ENCODE data around the gene DENND1A.

DENND1A gene

DNA sequence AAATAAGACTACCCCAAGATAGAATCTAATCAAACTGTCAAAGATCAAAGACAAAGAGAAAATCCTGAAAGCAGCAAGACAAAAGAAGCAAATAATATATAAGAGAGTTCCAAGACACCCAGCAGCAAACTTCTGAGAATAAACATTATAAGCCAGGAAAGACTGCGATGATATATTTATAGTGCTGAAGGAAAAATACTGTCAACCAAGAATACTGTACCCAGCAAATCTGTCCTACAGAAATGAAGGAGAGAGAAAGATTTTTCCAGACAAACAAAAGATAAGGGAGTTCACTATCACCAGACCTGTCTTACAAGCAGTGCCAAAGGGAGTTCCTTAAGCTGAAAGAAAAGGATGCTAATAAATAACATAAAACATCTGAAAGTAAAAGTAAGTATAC is 227.4 kb downstream of the DENND1A start:
- H3K9me3 ChIP-seq (ENCODE audit: control insufficient read depth, low read length): peaks cover 5% of the 10 kb centered on the region
- H3K4me1 ChIP-seq (ENCODE audit: control insufficient read depth, insufficient read depth, low read length, poor library complexity, severe bottlenecking): no peaks in the 10 kb centered on the region
- no peak overlapping the region for H3K4me3 ChIP-seq (ENCODE audit: extremely low read depth, insufficient read depth, low read length, poor library complexity, severe bottlenecking)
- WGBS, 2 experiments (ENCODE audit: insufficient coverage in 2 of 2): no CpG with 5 or more reads among the region's 1 CpG
- no peaks in the 10 kb centered on the region for H3K36me3 ChIP-seq (ENCODE audit: control insufficient read depth, insufficient read depth, low read length)
- H3K27ac ChIP-seq (ENCODE audit: low read depth, low read length, severe bottlenecking): no peak overlapping the region

DNA sequence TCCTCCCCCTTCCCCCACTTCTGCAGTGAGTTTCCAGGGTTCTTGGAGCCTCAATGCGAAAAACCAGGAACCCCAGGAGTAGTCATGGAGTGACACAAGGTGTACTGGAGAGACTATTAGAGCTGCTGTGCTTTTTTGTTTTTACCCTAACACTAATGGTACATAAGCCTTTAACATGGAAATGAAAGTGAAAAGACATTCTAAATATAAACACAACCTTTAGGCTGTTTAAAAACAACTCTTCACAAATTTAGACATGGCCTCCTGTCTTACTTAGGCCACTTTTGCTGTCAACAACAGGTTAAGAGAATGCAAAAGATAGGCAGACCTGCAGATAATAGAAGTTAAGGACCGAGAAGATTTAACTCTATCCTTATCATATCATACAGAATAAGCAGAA is 232.2 kb downstream of the DENND1A start:
- no peak overlapping the region for H3K27ac ChIP-seq (ENCODE audit: low read depth, low read length, severe bottlenecking)
- no peak overlapping the region for H3K4me3 ChIP-seq (ENCODE audit: extremely low read depth, insufficient read depth, low read length, poor library complexity, severe bottlenecking)
- no CpG with 5 or more reads among the region's 2 CpGs for WGBS, 2 experiments (ENCODE audit: insufficient coverage in 2 of 2)
- no peaks in the 10 kb centered on the region for H3K4me1 ChIP-seq (ENCODE audit: control insufficient read depth, insufficient read depth, low read length, poor library complexity, severe bottlenecking)
- H3K9me3 ChIP-seq (ENCODE audit: control insufficient read depth, low read length): peaks cover 5% of the 10 kb centered on the region
- H3K36me3 ChIP-seq (ENCODE audit: control insufficient read depth, insufficient read depth, low read length): no peaks in the 10 kb centered on the region

DNA sequence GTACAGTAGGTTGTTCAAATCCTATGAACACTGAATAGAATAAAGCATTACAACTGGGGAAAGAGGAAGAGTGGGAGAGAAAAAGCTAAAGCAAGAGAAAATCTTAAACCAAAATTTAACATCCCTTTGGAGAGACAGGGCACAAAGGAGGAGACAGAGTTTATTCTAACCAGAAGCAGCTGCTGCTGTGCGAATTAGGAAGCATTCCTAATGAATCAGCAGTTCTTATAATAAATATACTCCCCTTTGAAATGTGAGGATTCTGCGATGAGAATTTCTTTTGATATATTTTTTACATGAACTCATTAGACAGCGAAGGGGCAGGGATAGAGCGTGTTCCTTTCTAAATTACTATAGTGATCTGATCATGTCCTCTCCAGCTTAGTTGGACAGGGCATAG is 233.4 kb downstream of the DENND1A start:
- Histone ChIP-seq H3K4me1 (ENCODE audit: control insufficient read depth, insufficient read depth, low read length, poor library complexity, severe bottlenecking) (no peaks in the 10 kb centered on the region), H3K9me3 (ENCODE audit: control insufficient read depth, low read length) (peaks cover 2% of the 10 kb centered on the region), H3K27ac (ENCODE audit: low read depth, low read length, severe bottlenecking) (no peak overlapping the region), H3K4me3 (ENCODE audit: extremely low read depth, insufficient read depth, low read length, poor library complexity, severe bottlenecking) (no peak overlapping the region), H3K36me3 (ENCODE audit: control insufficient read depth, insufficient read depth, low read length) (no peaks in the 10 kb centered on the region)
- no CpG with 5 or more reads among the region's 4 CpGs for WGBS, 2 experiments (ENCODE audit: insufficient coverage in 2 of 2)

DNA sequence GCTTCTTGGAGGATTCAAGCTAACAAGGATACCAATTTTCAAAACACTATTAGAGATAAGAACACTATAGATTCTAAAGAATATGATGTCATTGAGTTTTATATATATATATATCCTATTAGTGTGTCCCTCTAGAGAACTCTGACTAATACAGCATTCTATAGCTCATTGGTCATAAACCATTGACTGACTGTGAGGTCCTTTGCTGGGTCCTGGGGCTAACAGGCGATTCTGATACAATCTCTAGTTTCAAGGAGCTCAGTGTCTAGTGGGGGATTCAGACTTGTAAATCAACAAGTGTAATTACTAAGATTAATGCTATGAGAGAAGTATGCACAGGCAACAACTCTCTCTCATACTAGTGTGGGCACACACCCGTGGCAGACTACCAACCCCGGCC is 234.5 kb downstream of the DENND1A start:
- no peaks in the 10 kb centered on the region for H3K36me3 ChIP-seq (ENCODE audit: control insufficient read depth, insufficient read depth, low read length)
- no peaks in the 10 kb centered on the region for H3K4me1 ChIP-seq (ENCODE audit: control insufficient read depth, insufficient read depth, low read length, poor library complexity, severe bottlenecking)
- no peak overlapping the region for H3K27ac ChIP-seq (ENCODE audit: low read depth, low read length, severe bottlenecking)
- H3K4me3 ChIP-seq (ENCODE audit: extremely low read depth, insufficient read depth, low read length, poor library complexity, severe bottlenecking): no peak overlapping the region
- 100% methylated on average over 1 of the region's 3 CpGs; no CpG with 5 or more reads in 1 of the 2 experiments for WGBS, 2 experiments (ENCODE audit: insufficient coverage in 2 of 2)
- H3K9me3 ChIP-seq (ENCODE audit: control insufficient read depth, low read length): no peaks in the 10 kb centered on the region

DNA sequence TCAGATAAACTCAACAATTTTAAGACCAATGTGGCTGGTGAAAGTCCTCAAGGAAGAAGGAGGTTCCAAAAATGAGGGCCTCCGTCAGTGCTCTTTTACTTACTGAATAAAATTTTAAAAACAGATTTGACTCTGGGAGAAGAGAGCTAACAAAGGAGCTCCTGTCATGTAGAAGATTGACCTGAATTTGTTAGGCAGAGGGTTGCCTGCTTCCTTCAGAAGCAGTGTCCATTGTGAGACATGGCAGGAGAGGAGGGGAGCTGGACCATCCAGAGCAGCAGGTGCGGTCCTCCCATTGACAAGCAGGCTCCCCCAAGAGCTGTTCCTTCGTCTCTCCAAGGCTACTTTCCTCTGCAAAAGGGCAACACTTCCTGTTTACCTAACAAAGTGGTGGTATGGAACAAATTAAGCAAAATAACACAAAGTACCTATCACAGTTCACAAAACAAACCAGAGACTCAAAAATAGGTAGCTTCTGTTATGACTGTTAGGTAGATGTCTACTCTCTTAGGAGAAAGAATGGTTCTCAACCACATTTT is 238.1 kb downstream of the DENND1A start:
- no peaks in the 10 kb centered on the region for H3K36me3 ChIP-seq (ENCODE audit: control insufficient read depth, insufficient read depth, low read length)
- H3K9me3 ChIP-seq (ENCODE audit: control insufficient read depth, low read length): no peaks in the 10 kb centered on the region
- 60% methylated on average over 1 of the region's 3 CpGs; no CpG with 5 or more reads in 1 of the 2 experiments for WGBS, 2 experiments (ENCODE audit: insufficient coverage in 2 of 2)
- no peak overlapping the region for H3K4me3 ChIP-seq (ENCODE audit: extremely low read depth, insufficient read depth, low read length, poor library complexity, severe bottlenecking)
- H3K4me1 ChIP-seq (ENCODE audit: control insufficient read depth, insufficient read depth, low read length, poor library complexity, severe bottlenecking): no peaks in the 10 kb centered on the region
- H3K27ac ChIP-seq (ENCODE audit: low read depth, low read length, severe bottlenecking): no peak overlapping the region

DNA sequence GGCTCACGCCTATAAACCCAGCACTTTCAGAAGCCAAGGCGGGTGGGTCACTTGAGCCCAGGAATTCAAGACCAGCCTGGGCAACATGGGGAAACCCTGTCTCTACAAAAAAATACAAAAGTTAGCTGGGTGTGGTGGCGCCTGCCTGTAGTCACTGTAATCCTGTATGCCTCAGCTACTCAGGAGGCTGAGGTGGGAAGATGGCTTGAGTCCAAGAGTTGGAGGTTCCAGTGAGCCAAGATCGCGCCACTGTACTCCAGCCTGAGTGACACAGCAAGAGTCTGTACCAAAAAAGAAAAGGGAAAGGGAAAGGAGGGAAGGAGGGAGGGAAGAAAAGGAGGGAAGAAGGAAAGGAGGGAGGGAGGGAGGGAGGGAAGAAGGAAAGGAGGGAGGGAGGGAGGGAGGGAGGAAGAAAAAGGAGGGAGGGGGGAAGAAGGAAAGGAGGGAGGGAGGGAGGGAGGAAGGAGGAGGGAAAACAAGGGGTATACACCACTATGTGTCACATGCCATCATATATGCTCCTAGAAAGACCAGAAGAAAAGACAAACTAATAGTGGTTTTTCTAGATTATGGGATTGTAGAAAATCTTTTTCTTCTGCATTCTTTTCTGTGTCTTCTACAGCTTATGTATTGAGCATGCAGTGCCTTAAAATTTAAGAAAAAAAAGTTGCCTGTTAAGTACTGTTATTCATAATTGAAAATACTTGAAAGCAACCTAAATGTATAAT is 240.1 kb downstream of the DENND1A start:
- H3K36me3 ChIP-seq (ENCODE audit: control insufficient read depth, insufficient read depth, low read length): no peaks in the 10 kb centered on the region
- H3K9me3 ChIP-seq (ENCODE audit: control insufficient read depth, low read length): no peaks in the 10 kb centered on the region
- WGBS, 2 experiments (ENCODE audit: insufficient coverage in 2 of 2): 72 to 95% methylated on average over 3 to 4 of the region's 5 CpGs
- H3K4me1 ChIP-seq (ENCODE audit: control insufficient read depth, insufficient read depth, low read length, poor library complexity, severe bottlenecking): no peaks in the 10 kb centered on the region
- H3K27ac ChIP-seq (ENCODE audit: low read depth, low read length, severe bottlenecking): no peak overlapping the region
- H3K4me3 ChIP-seq (ENCODE audit: extremely low read depth, insufficient read depth, low read length, poor library complexity, severe bottlenecking): no peak overlapping the region

DNA sequence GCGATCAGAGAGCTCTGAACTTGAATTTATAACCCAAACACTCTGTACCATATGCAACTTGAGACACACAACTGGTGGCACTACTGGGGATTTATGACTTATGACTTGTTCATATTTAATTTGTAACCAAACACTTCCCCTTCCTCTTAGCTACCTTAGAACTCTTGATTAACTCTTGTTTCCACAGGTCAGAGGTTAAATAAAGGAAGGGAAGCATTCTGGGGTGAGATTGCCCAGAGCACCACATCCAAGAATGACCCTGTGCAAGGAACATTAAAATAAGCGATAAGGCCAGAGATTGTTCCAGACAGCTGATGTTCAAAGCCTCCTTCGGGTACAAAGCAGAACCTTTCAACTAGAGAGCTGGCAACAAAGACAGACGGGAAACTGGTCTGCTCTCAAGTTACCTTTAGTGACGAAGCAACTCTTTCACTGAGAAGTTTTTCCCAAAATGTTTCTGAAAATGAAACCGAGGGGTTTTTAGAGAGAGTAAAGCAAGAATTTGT is 242.6 kb downstream of the DENND1A start:
- Histone ChIP-seq H3K4me1 (ENCODE audit: control insufficient read depth, insufficient read depth, low read length, poor library complexity, severe bottlenecking) (no peaks in the 10 kb centered on the region), H3K27ac (ENCODE audit: low read depth, low read length, severe bottlenecking) (no peak overlapping the region), H3K36me3 (ENCODE audit: control insufficient read depth, insufficient read depth, low read length) (no peaks in the 10 kb centered on the region), H3K4me3 (ENCODE audit: extremely low read depth, insufficient read depth, low read length, poor library complexity, severe bottlenecking) (no peak overlapping the region), H3K9me3 (ENCODE audit: control insufficient read depth, low read length) (no peaks in the 10 kb centered on the region)
- 88 to 94% methylated on average over 5 to 6 of the region's 6 CpGs for WGBS, 2 experiments (ENCODE audit: insufficient coverage in 2 of 2)

DNA sequence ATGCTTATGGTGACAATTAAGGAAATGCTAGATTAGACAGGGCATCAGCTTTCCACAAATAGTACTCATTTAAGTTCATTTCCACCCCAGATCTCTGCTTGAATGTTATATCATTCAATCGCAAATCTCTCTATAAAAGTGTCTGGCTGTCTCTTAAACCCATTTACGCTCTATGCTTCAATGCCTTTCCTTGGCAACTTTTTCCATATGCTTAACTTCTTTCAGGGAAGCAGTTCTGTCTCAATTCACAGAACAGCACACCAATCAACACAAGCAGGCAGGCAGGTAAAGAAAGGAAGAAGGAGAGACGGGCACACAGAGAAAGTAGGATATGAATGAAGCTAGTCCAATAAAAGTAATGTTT is 243.1 kb downstream of the DENND1A start:
- 97 to 100% methylated on average over 1 to 3 of the region's 3 CpGs for WGBS, 2 experiments (ENCODE audit: insufficient coverage in 2 of 2)
- Histone ChIP-seq H3K27ac (ENCODE audit: low read depth, low read length, severe bottlenecking) (no peak overlapping the region), H3K4me3 (ENCODE audit: extremely low read depth, insufficient read depth, low read length, poor library complexity, severe bottlenecking) (no peak overlapping the region), H3K36me3 (ENCODE audit: control insufficient read depth, insufficient read depth, low read length) (no peaks in the 10 kb centered on the region), H3K9me3 (ENCODE audit: control insufficient read depth, low read length) (no peaks in the 10 kb centered on the region), H3K4me1 (ENCODE audit: control insufficient read depth, insufficient read depth, low read length, poor library complexity, severe bottlenecking) (no peaks in the 10 kb centered on the region)

DNA sequence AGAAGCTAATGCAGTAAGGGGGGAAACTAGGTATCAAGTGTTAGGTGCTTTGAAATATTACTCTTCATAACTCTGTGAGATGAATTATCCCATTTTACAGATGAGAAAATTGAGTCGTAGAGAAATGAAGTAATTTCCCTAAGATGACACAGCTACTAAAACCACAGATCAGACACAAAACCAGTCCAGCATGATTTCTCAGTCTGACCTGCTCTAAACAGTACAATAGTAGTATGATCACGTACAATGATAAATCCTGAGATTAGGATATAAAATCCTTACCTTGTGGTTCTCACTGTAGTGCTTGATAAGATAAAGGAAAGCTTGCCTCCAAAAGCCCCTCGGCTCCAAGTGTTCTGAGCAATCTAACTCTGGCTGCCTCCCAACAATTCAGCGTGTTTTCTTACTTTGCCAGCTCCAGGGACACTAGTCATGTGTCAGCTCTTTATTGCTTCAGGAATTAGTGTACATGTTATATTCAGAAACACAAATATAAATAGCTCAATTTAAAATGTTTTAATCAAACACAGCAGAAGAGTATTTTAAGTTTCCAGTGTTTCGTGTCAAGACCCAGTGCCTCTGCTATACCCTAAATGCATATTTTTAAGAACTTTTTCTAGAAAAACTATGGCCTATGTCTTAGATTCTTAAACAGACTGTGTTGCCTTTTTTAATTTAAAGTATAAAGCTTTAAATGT is 243.6 kb downstream of the DENND1A start:
- Histone ChIP-seq H3K27ac (ENCODE audit: low read depth, low read length, severe bottlenecking) (no peak overlapping the region), H3K4me1 (ENCODE audit: control insufficient read depth, insufficient read depth, low read length, poor library complexity, severe bottlenecking) (no peaks in the 10 kb centered on the region), H3K9me3 (ENCODE audit: control insufficient read depth, low read length) (no peaks in the 10 kb centered on the region), H3K4me3 (ENCODE audit: extremely low read depth, insufficient read depth, low read length, poor library complexity, severe bottlenecking) (no peak overlapping the region), H3K36me3 (ENCODE audit: control insufficient read depth, insufficient read depth, low read length) (no peaks in the 10 kb centered on the region)
- 100% methylated on average over 1 to 2 of the region's 5 CpGs for WGBS, 2 experiments (ENCODE audit: insufficient coverage in 2 of 2)

DNA sequence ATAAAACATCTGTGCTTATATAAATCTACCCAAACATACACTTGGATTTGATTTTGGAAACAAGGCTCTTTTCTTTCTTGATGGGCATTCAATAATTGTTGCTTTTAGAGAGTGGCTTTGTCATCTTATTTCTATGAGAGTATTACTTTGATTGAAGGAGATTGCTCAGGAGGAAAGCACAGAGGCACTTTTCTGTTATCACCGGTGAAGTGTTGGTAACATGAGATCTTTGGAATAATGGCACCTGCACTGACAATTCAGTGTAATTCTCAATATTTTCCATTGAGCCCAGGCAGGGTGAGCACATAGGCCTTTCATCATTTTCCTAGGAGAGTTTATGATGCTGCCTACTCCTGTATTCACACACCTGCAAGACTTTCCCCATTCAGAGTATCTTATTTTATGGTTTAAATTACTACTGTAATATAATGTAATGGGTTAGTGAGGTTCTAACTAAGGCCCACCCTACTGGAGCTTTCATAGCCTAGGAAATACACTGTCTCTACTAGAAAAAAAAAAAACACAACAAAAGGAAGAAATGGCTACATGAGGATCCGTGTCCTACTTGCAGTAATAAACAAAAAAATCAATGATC is 244.3 kb downstream of the DENND1A start:
- 100% methylated on average over 1 of the region's 2 CpGs for WGBS, 2 experiments (ENCODE audit: insufficient coverage in 2 of 2)
- Histone ChIP-seq H3K4me3 (ENCODE audit: extremely low read depth, insufficient read depth, low read length, poor library complexity, severe bottlenecking) (no peak overlapping the region), H3K36me3 (ENCODE audit: control insufficient read depth, insufficient read depth, low read length) (no peaks in the 10 kb centered on the region), H3K9me3 (ENCODE audit: control insufficient read depth, low read length) (no peaks in the 10 kb centered on the region), H3K27ac (ENCODE audit: low read depth, low read length, severe bottlenecking) (no peak overlapping the region), H3K4me1 (ENCODE audit: control insufficient read depth, insufficient read depth, low read length, poor library complexity, severe bottlenecking) (no peaks in the 10 kb centered on the region)
